Suppressor macrophage treated with lipopolysaccharide for 4 hours (primary cell): ENCODE measurements around the gene POLR2L.
A peak's percentile ranks its signal among the peaks of the same experiment; 100 is the strongest.

Experiments used
- DNase-seq: peaks from one replicate; pipeline ENCODE4 v3.0.0-alpha.2; 2020

POLR2L gene

GRCh38 chr11:842370-843002 is at the start of gene POLR2L, which contains the start of gene TSPAN4:
TSS of gene POLR2L (minus strand) at chr11:842529. CDS start at chr11:842508, 21 bp downstream.
TSS of gene TSPAN4 (plus strand) at chr11:842852. CDS start at chr11:850305, 7,453 bp downstream.
- peak; percentile 93 for DNase-seq

DNA sequence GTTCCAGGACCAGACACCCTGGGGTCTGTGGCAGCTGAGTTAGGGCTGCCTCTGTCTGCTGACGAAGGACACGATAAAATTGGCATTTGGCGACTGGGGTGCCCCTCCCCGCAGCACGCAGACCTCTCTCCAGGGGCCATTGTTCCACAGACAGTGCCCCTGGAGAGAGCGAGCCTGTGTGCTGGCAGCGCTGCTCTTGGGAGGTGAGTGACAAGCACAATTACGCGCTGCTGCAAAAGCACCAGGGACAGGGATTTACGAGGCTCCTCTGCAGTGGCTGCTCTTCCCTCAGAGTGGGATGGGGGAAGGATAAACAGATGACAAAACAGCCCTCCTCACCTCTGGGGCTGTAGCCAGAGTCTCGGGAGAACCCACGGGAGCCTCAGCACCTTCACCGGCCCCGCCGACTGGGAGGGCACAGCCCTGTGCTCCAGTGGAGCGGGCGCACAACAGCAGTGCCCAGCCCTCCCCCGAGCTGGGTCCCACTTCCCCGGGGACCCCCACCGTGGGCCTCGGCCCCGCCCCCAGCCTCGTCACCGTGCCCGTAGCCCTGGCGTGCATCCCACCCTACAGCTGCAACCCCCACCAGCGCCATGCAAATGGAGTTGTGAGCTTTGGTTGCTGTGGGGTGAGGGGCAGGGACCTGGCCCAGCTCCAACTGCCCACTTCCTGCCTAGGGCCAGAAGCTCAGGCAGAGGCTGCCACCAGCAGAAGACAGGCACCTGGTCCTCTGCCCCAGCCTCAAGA is 48.6 kb upstream of the POLR2L start:
- DNase-seq: no peak

DNA sequence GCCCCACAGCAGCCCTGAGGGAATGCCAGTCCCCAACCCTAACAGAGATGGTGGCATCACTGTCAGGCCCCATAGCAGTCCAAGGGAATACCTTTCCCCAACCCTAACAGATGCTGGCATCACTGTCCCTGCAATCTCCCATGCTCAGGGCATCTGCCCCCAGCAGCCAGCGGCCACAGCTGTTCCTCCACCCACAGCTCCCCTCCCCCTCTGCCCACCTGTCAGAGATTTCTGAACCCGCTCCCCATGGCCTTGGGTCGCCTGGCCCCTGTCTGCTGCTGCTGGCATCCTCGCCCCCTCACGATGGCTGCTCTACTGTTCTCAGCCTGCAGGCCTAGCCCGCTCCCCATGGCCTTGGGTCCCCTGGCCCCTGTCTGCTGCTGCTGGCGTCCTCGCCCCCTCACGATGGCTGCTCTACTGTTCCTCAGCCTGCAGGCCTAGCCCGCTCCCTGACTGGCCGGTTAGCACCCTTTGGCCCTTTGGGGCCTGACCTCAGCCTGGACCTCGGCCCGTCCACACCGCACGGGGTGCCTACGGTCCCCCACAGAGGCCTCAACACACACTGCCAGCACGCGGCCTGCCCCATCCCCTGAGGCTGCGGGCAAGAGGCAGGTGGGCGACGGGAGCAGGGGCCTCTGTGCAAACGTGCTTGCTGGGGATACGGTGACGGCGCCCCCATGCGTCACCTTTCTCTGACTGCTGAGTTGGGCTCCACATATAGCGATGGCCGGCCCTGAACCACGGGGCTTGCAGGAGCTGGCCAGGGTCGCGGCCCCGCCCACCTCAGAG is 47.6 kb upstream of the POLR2L start:
- no peak for DNase-seq

DNA sequence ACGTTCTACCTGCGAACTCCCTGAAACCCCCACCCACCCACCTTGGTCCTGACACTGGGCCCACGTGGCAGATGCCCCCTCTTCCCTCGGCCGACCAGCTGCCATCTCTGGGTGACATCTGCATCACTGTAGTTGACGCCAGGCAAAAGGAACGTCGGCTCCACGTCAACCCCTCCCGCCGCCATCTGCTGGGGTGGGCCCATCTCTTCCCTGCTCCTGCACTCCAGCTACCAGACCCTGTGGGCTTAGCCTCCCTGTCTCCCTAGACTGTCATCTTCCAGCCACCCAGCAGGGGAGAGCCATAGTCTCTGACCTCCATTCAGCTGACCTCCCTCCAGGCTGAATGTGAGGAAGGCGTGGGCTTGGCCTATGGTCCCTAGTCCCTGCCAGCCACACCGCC is 46.9 kb upstream of the POLR2L start:
- no peak for DNase-seq

DNA sequence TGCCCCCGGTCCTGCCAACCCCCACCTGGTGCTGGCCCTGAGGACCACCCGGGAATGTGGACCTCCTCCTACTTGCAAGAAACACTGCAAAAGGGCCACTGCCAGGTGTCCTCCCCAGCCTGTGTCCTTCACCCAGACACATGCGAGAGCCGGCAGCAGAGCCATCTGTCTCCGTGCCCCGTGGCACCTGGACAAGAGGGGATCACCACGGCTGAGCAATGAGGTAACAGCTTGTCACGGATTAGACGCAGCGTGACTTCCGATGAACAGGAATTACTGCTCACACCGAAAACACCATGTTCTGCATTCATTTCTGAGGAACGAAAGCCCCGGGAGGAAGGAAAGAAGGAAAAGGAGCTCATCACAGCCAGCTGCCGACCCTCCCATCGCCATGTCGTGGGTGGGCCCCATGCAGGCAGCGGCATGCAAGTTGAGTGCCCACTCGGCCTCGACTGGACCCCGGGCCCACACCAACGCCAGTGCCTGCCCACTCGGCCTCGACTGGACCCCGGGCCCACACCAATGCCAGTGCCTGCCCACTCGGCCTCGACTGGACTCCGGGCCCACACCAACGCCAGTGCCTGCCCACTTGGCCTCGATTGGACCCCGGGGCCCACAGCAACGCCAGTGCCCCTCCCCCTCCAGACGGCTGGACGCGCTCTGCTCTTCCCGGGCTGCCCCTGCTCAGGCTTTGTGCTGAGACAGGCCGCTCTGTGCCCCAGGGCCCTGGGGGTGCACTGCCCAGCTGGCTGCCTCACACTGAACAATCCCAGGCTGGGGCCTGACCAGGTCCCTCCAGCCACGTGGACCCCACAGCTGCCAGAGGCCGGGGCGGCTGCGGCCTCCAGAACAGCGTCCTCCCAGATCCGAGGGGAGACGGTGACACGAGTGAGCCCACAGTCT is 46.2 kb upstream of the POLR2L start:
- DNase-seq: no peak

DNA sequence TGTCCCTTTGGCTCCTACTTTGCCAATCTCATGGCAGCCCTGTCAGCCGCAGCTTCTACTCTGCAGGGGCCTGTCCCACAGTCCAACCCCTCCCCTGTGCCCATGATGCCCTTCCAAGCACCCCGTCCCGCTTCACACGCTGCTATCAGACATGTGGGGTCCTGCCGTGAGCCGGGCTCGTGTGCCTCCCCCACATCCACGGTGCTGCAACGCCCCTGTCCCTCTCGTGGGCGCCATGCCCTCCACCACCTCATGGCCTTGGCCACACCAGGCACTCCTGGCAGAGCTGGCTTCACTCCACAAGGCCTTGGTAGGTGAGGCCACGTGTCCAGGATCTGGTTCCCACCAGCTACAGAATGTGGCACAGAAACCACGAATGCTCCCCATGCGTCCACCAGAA is 45.3 kb upstream of the POLR2L start:
- DNase-seq: no peak

DNA sequence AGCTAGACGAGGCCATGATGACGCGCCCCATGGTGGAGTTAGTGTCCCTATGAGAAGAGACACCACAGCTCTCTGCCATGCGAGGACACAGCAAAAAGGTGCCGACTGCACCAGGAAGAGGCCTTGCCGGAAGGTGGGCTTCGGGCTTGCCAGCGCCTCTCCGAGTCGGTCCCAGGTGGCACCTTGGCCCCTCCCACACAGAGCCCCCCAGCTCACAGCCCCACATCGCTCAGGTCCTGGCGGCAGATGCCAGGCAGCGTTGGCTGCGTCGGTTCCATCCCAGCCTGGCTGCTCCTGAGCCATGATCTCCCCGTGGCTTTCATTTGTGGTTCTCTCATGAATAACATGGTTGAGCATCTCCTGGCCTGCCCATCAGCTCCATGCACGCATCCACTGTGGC is 44.2 kb upstream of the POLR2L start:
- no peak for DNase-seq

DNA sequence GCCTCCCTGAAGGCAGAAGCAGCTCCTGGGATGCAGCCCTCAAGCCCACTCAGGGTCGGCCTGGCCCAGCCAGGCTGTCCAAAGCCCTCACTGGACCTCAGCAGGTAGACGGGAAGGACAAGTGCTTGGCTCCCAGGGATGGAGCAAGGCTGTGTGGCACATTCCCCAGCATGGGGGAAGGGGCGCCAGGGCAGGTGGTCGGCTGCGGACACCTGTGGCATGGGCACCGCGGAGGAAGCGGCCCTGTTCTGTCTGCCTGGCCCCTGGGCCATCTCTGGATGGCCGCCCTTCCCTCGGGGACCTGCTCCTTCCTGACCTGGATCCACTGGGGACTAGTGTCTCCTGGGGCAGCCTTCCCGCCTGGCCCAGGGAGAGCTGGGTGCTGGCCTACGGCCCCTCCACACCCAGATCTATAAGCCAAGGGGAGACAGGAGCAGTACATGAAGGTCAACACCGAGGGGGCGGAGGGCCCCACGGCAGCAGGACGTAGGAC is 42.3 kb upstream of the POLR2L start:
- no peak for DNase-seq

- no peak for DNase-seq
Measured at GRCh38 chr11:883527-883926, 41.2 kb upstream of the POLR2L start.

DNA sequence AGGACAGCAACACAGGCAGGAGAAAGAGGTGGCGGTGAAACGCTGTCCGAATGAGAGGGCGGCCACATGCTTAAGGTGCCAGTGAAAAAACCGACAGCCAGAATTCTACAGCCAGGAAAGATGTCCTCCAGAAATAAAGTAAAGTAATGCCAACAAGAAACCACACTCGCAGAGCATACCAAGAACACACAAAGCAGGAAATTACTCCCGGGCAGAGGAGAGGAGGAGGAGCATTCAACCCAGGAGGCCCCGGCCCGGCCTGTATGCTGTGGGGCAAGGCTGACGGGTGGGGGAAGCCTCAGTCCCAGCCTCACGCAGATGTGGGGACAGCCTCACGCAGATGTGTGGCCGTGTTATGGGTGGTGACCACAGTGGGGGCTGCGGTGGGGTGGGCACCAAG is 40.3 kb upstream of the POLR2L start:
- no peak for DNase-seq

DNA sequence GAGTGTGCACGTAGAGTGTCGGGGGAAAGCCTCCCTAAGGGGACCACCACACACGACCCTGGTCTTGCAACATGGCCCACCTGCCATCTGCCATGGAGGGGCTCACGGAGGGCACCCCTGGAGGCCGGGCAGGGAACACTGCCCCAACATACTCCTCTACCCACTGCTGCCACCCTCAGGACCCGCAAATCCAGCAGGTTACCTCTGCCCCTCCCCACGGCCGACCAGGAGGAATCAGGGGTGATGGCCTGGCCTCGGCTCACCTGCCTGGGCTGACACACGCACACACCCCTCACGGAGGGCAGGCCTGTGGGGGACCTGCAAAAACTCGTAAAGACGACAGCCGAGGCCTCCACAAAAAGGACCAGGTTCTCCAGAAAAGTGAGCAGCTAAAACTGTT is 38.1 kb upstream of the POLR2L start:
- no peak for DNase-seq

- DNase-seq: no peak
Measured at GRCh38 chr11:877565-877964, 35.2 kb upstream of the POLR2L start.

GRCh38 chr11:876545-876944 is 34.2 kb upstream of the POLR2L start:
- DNase-seq: no peak

- no peak for DNase-seq
Measured at GRCh38 chr11:875769-876301, 33.5 kb upstream of the POLR2L start.

DNA sequence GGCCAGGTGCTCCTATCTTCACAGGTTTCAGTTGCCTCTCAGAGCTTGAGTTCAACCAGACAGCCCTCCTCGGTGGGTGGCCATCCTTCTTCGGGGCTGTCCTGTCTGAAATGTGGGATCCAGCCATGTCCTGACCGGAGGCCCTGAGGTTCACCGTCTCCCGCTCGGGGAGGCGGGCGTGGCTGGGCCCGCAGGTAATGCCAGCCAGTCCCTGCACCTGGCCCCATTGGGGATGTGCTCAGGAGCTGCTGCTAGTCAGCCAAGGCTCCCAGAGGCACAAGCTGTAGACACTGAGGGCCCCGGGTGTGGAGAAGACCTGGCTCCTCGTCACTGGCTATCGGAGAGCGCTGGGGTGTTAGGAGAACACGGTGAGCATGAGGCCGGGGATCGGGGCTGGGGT is 32.9 kb upstream of the POLR2L start:
- no peak for DNase-seq

- no peak for DNase-seq
Measured at GRCh38 chr11:873706-874105, 31.4 kb upstream of the POLR2L start.

GRCh38 chr11:872799-873198 is 30.5 kb upstream of the POLR2L start:
- DNase-seq: no peak

DNA sequence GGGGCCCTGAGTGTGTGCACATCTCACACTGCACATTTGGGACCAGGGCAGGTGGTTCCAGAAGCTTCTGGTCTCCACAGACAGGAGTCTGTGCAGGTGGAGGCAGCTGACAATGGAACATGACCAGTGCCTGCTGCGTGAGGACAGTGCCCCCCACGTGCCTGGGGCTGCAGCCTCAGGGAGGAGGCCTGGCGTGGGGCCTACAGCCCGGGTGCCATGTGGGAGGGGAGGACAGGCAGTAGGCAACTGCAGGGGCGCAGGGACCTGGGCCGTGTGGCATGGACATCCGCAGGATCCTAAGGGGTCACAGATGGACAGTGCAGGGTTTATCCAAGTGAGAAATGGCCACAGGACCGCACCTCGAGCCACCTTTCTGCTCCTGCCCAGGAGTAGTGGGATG is 29.1 kb upstream of the POLR2L start:
- DNase-seq: no peak

- DNase-seq: no peak
Measured at GRCh38 chr11:870418-870817, 28.1 kb upstream of the POLR2L start.

DNA sequence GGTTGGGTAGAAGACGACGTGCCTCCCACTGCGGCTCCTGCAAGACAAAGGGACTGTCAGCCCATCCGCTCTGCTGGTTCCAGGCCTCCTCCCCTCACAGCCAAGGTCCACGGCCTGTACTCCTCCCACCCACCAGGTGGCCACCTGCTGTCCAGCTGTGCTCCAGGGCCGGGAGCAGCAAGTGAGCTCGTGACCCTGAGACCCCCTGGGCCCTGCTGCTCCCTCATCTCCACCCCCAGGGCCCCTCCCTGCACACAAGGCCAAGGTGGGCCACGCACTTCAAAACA is 27.7 kb upstream of the POLR2L start:
- no peak for DNase-seq

GRCh38 chr11:869399-870126 is 27.2 kb upstream of the POLR2L start:
- no peak for DNase-seq

DNA sequence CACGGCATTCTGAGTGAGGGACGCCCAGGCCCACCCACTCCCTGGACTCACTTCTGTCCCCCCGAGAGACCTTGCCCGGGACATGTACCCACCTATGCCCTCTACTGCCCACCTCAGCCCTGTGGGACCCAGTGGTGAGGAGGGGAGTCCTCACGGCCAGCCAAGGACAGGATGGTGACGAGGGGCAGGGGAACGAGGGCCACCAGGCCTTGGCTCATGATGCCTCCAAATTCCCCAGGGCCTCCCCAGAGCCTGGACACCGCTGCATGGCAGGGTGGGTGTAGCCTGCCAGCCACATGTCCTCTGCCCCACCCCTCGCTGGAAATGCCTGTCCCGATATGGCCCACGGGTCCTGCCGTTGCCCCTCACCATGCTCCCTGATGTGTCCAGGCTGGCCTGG is 26.5 kb upstream of the POLR2L start:
- DNase-seq: no peak
